Raji (cell line): Measurements from ENCODE around the gene POLH.

Source experiments
- POLR2A ChIP-seq: IDR thresholded peaks from 2 replicates; pipeline ENCODE4 v1.6.1; 2011; ENCODE audit warnings: low read depth, low read length, control low read depth; ENCODE audit not compliant: insufficient read depth

POLH gene

DNA sequence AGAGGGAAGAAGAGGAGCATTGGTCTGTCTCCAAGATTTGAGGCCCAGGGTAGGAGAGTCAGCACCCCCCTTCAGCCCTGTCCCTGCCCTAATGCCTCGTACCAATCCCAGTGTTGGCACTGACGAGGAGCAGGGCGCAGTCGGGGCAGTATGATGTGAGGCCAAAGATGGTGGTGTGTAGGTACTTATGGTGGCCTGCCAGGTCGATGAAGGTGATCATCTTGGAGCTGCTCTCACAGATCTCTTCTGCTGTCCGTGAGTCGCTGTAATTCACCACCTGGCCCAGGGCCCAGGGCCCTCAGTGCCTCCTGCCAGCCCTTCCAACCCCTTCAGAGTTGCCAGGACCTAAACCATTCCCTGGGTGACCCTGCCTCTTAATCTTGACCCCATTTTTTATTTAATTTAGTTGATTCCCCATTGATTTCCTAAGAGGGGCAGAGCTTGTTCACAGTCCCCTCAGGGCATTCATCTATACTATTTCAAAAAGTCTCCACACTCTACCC, 48.9 kb downstream of the POLH start:
- TF ChIP-seq POLR2A, result no peak

DNA sequence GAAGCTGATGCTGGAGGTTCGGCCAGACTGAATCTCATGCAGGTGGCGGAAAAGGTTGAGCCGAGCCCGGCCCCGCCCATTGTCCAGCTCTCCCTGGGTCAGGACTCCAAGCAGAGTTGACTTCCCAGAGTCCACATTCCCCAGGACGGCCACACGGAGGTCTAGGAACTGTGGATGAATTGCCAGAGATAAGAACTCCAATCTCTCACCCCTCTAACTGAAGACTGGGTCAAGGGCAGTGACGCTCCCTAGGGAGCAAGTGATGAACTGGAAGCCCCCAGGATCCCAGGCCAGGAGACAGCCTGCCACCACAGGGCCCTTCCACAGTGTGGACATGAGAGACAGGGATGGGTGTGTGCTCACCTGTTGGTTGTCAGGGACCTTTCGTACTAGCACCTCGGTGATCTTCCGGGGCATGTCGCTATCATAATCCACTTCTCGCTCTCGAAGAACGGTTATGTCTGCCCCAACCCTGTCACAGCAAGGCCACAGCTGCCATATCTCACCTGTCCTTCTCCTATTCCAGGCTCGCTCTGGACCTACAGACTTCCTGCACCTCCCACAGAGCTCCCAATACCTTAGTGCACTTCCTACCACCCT, 49.5 kb downstream of the POLH start:
- no peak for TF ChIP-seq POLR2A

DNA sequence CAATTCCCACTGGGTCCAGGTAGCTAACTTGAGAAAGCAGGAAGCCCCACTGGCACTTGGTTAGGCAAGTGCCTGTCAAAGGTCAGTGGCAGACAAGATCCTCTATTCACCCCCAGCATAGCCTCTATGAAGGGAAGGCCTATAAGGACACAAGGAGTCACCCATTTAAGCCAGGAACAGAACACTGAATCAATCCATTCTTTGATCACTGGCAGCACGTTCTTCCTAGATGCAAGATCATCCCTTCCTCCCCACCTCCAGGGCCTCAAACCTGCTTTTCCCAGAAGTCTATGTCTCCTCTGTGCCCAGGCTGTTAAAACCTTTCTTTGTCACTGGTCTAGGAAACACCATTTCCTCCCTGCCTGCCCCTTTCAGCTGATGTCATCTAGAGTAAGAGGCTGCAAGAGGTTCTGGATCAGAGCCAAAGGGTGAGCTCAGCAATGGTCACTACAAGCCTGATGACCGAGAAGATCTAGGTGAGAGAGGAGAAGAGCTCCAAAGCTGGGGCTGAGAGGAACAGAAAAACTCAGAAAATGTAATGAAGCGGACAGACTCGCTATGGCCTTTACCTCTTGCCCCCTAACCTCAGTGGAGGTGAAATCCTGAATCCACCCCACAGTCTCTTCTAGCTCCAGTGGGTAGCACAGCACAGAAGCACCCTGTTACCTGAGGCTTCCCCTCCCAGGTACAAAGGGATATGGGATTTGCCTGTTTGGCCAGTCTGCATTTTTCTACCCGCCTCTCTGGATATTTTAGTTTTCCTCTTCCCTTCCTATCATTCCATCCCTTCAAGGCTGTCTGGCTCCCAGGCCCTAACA, 51.2 kb downstream of the POLH start:
- no peak for TF ChIP-seq POLR2A

DNA sequence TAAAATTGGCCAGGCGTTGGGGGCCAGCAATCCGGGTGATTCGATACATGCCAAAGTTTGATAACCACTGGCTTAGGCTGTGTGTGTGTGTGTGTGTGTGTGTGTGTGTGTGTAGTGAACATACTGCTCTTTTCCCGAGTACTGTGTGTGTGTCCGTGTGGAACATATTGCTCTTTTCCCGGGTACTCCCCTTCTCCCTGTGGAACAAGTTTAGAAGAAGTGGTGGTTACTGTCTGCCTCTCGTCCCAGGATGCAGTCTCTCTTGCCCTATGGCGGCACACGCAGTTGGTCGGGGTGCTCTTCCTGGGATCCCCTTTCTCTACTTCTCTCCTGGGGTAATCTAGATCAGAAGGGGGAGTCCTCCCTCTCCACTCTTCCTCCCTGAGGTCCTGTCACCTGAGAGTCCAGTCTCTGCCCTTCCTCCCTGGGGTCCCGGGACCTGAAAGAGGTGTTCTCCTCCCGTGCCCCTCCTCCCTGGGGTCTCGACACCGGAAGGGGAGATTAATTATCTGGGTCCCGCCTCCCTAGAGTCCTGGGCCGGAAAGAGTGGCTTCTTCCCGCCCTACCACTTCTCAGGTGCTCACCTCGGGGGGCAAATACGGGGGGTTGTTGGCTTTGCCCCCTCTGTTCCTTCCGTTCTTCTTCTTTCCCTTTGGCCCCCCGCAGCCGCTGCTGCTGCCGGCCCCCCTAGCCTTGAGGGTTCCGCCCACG, 52.6 kb downstream of the POLH start:
- no peak; the same call in 1 of the 2 replicates for TF ChIP-seq POLR2A

DNA sequence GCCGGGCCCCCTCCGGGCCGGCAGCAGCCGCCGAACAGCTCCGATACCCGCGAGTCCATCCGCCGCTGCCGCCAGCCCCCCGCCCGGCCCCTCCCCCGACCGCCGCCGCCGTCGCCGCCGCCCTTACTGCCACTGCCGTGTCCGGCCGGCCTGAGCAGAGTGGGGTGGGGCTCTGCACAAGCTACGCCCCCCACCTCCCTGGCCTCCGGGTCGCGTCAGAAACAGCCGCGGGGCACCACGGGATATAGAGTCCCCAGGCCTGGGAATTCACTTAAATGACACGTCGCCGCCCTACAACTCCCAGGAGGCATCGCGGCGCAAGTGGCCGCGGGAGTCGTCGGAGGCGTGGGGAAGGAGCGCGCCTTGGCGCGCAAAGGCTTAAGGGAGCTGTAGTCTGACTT, 53.1 kb downstream of the POLH start, which contains the start of gene GTPBP2:
GTPBP2 (minus strand) TSS at position 161 of the 401 bp plus-strand sequence; CDS start at position 59, 102 bp downstream.
- no peak for TF ChIP-seq POLR2A

DNA sequence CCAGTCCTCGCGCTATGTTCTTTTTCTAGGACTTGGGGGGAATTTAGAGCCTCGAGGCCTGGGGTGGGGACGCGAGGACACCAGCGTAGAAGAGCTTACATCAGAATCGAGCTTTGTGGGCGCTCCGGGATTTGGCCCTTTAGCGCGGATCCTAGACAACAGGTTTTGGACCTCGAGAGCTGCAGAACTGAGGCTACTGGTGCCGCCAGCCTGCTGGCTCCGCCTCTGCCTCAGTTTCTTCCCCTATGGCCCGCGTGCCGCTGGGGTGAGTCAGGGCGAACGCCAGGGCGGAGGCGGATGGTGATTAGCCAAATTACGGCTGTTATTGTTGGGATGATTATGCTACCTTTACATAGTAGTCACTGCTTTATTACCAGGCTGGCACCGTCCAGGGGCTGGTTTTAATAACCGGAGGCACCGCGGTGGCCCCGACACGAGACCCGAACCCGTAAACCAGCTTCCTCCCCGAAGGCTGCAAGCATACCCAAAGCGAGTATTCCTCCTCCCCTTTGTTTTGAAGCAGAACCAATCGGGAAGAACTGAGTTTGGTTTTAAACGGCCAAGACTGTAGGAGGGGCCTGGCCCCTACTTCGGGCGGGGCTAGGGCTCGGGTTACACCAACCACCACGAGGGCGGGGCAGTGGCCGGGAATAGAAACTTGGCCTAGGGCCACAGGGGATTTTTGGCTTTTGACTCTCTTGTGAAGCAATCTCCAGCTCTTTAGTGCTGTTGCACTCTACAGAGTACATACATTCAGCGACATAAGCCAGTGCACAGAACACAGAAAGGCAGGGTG, 53.7 kb downstream of the POLH start:
- peak; percentile 87 for TF ChIP-seq POLR2A

DNA sequence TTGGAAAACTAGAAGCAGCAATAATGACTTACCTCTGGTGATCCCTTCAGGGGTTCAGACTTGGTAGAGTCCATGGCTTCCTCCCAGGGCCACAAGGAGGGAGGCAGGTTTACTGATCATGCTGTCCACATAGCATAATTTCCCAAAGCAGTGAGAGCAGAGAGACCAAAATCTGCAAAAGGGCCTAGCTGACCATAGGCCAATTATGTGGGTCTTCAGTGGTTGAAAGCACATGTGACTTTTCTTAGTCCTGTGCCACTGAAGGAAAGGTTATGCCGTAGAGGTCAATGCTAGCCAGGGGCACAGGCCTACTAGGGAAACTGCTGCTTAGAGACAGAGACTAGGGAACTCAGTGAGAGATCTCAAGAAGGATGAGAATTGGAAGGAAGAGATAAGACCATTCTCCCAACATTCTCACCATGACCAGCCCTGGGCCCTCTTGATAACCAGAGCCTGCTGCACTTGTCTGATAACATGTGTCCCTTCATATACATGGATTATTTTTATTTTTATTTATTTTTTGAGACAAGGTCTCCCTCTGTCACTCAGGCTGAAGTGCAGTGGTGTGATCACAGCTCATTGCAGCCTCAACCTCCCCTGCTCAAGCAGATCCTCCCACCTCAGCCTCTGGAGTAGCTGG, 55.1 kb downstream of the POLH start:
- no peak for TF ChIP-seq POLR2A

DNA sequence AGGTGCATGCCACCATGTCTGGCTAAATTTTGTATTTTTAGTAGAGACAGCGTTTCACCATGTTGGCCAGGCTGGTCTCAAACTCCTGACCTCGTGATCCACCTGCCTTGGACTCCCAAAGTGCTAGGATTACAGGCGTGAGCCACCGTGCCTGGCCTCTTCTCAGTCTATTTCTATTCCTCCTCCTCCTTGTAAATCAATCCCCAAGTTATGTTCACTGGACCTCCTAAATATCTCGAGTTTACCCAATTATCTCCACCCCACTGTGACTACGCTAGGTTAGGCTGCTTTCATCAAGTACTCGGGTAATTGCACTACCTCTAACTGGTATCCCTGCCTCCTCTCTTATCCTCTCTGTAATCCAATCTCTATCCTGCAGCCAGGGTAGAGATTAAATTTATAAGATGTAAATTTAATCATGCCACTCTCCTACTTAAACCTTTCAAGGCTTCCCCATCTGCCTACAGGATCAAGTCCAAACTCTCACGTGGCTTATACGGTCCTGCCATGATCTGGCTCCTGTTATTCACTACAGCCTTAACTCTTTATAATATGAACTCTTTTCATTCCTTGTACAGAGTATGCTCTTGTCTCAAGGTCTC, 58.8 kb downstream of the POLH start:
- TF ChIP-seq POLR2A, result no peak

DNA sequence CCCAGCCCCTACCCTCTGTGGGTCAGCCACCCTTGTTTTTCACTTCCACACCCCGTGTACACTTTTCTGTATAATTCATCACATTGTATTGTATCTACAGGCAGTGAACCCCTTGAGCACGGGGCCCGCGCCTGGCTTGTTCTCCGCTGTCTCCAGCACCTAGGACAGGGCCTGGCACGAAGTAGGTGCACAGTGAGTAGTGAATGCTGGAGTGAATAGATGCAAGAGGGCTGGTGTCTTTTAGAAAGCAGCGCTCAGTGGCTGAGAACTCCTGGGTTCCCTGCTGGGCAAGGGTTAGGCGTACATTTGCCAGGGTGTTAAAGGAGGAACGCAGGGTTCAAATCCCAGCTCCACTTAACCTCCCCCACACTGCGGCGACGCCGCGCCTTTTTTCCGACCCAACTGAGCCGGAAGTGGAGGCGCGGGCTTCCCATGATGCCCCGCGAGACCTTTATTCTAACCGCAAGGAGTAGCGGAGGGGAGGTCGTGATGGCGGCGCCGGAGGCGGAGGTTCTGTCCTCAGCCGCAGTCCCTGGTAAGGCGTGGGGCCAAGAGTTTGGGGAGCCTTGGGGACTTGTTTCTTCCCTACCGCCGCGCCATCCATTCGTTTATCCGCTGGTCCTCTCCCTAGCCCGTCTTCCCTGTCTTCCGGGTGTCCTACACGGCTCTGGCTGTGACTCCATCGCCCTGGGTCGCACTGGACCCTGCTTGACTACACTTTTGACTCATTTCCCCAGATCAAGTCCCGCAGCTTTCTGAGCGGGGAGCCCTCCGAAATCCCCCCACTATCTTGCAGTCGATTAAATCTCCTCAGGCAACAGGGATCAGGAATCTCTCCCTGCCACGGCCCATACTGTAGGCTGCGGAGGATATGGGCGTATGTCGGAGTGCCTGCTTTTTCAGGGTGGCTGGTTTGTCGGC, 59.7 kb downstream of the POLH start, which contains the start of gene MAD2L1BP:
MAD2L1BP (plus strand) TSS at position 454 of the 921 bp plus-strand sequence; CDS start at position 490, 36 bp downstream.
- peak; percentile 98 for TF ChIP-seq POLR2A

DNA sequence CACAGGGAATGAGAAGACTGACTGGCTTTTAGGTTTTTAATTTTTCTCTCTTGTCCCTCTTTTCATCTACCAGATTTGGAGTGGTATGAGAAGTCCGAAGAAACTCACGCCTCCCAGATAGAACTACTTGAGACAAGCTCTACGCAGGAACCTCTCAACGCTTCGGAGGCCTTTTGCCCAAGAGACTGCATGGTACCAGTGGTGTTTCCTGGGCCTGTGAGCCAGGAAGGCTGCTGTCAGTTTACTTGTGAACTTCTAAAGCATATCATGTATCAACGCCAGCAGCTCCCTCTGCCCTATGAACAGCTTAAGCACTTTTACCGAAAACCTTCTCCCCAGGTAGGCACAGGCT, 60.3 kb downstream of the POLH start:
- TF ChIP-seq POLR2A, result no peak

DNA sequence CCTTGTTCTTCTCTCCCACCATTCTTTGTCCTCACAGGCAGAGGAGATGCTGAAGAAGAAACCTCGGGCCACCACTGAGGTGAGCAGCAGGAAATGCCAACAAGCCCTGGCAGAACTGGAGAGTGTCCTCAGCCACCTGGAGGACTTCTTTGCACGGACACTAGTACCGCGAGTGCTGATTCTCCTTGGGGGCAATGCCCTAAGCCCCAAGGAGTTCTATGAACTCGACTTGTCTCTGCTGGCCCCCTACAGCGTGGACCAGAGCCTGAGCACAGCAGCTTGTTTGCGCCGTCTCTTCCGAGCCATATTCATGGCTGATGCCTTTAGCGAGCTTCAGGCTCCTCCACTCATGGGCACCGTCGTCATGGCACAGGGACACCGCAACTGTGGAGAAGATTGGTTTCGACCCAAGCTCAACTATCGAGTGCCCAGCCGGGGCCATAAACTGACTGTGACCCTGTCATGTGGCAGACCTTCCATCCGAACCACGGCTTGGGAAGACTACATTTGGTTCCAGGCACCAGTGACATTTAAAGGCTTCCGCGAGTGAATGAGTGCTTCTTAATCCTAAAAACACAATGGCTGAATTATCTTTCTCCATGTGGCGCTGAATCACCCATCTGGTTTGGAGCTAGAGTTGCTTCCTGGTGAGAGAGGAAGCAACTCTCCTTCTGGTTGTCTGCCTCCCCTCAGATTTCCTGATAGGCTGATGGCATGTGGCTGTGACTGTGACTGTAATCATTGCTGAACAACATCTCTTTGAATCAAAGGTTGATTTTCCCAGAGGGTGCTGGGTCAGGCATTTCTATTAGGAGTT, 64.2 kb downstream of the POLH start:
- no peak for TF ChIP-seq POLR2A
